IMR-90 (cell line): ENCODE measurements around the gene ADRA1B. TPM values are rescaled to one million over a fixed set of nuclear protein-coding genes. Genes with fewer than 3 reads are reported as not detected.

Experiments
- ATAC-seq: fragments of 200-7000 bp; cut with Tn5 transposase; 2 replicates; pipeline ENCODE4 v1.9.1; 2020; ENCODE audit warnings: low read depth, mild to moderate bottlenecking, moderate library complexity
- BruUV-seq: library from RNA; stranded (reverse); fragments of 400-500 nt; replicated peaks from 2 replicates; lab custom pipeline; 2021; lab: Mats Ljungman, UMichigan
- CTCF ChIA-PET: fragments of 300-600 bp; formaldehyde crosslinking; extraction: SDS; loops from one replicate; lab custom pipeline; 2021; ENCODE audit warnings: antibody characterized with exemption; lab: Yijun Ruan, JAX
- POLR2A ChIA-PET: fragments of 300-600 bp; sonication (Branson Sonifier 250); formaldehyde crosslinking; loops from one replicate; lab custom pipeline; 2022; ENCODE audit warnings: antibody characterized with exemption; ENCODE audit not compliant: unreplicated experiment; lab: Charles Lee
- DNase-seq: peaks from one replicate; pipeline ENCODE4 v3.0.0; 2013
- H2AFZ ChIP-seq: replicated peaks from 2 replicates; pipeline ENCODE3; 2013; ENCODE audit warnings: low read length, mild to moderate bottlenecking; ENCODE audit not compliant: poor library complexity
- H2AK5ac ChIP-seq: 2 replicates; pipeline ENCODE4 v1.6.1; 2013; ENCODE audit warnings: low read depth, low read length, inconsistent platforms
- H2AK9ac ChIP-seq: replicated peaks from 2 replicates; pipeline ENCODE3; 2013; ENCODE audit warnings: mild to moderate bottlenecking, low read depth, low read length, moderate library complexity; ENCODE audit not compliant: poor library complexity
- H2BK120ac ChIP-seq: 2 replicates; pipeline ENCODE4 v1.6.1; 2013; ENCODE audit warnings: low read depth, low read length, inconsistent platforms
- H2BK15ac ChIP-seq: 3 replicates; pipeline ENCODE4 v1.6.1; 2013; ENCODE audit warnings: low read depth, low read length, inconsistent platforms
- H2BK20ac ChIP-seq: 2 replicates; pipeline ENCODE4 v1.6.1; 2013; ENCODE audit warnings: low read depth, mild to moderate bottlenecking, inconsistent platforms, low read length, moderate library complexity
- H2BK5ac ChIP-seq: 2 replicates; pipeline ENCODE4 v1.6.1; 2013; ENCODE audit warnings: mild to moderate bottlenecking, low read depth, low read length, inconsistent platforms; ENCODE audit not compliant: poor library complexity, severe bottlenecking
- H3K14ac ChIP-seq: replicated peaks from 2 replicates; pipeline ENCODE4 v1.6.1; 2013; ENCODE audit warnings: low read depth, low read length, inconsistent platforms
- H3K18ac ChIP-seq: 2 replicates; pipeline ENCODE4 v1.6.1; 2013; ENCODE audit warnings: low read depth, low read length, control low read depth
- H3K23ac ChIP-seq: 2 replicates; pipeline ENCODE4 v1.6.1; 2013; ENCODE audit warnings: low read depth, low read length, inconsistent platforms
- H3K27ac ChIP-seq: 2 replicates; pipeline ENCODE4 v1.5.1; 2013; ENCODE audit warnings: mild to moderate bottlenecking, control low read depth, low read length; ENCODE audit not compliant: insufficient read depth
- H3K27me3 ChIP-seq: 2 replicates; pipeline ENCODE4 v1.6.1; 2013; ENCODE audit warnings: low read length; ENCODE audit not compliant: control insufficient read depth, insufficient read depth
- H3K36me3 ChIP-seq: 2 replicates; pipeline ENCODE4 v1.6.1; 2013; ENCODE audit warnings: low read length, mixed read lengths; ENCODE audit not compliant: control insufficient read depth, insufficient read depth
- H3K4ac ChIP-seq: 2 replicates; pipeline ENCODE4 v1.6.1; 2013; ENCODE audit warnings: low read depth, low read length, inconsistent platforms
- H3K4me1 ChIP-seq: 2 replicates; pipeline ENCODE4 v1.6.1; 2013; ENCODE audit warnings: low read length, mixed read lengths; ENCODE audit not compliant: control insufficient read depth, insufficient read depth
- H3K4me2 ChIP-seq: 2 replicates; pipeline ENCODE4 v1.6.1; 2013; ENCODE audit warnings: low read depth, mild to moderate bottlenecking, control low read depth, low read length, moderate library complexity
- H3K4me3 ChIP-seq: 2 replicates; pipeline ENCODE4 v1.5.1; 2013; ENCODE audit warnings: low read depth, mild to moderate bottlenecking, control low read depth, low read length, moderate library complexity; ENCODE audit not compliant: insufficient read depth
- H3K56ac ChIP-seq: 2 replicates; pipeline ENCODE4 v1.6.1; 2013; ENCODE audit warnings: low read length, inconsistent platforms; ENCODE audit not compliant: insufficient read depth; ENCODE audit errors: extremely low read depth
- H3K79me1 ChIP-seq, 2 experiments: 2 replicates each; pipeline ENCODE4 v1.6.1; 2013; ENCODE audit warnings: low read length in 2 of 2, inconsistent platforms in 1 of 2, low read depth in 1 of 2
- H3K9ac ChIP-seq: 2 replicates; pipeline ENCODE4 v1.6.1; 2013; ENCODE audit warnings: low read depth, low read length, control low read depth
- H3K9me1 ChIP-seq: 2 replicates; pipeline ENCODE4 v1.6.1; 2013; ENCODE audit warnings: low read length, inconsistent platforms; ENCODE audit not compliant: insufficient read depth
- H3K9me3 ChIP-seq: 2 replicates; pipeline ENCODE4 v1.6.1; 2013; ENCODE audit warnings: low read length; ENCODE audit not compliant: control insufficient read depth, insufficient read depth
- H4K20me1 ChIP-seq: 2 replicates; pipeline ENCODE4 v1.6.1; 2013; ENCODE audit warnings: low read length, inconsistent platforms; ENCODE audit not compliant: insufficient read depth
- H4K5ac ChIP-seq: 2 replicates; pipeline ENCODE4 v1.6.1; 2013; ENCODE audit warnings: mild to moderate bottlenecking, low read depth, low read length, control low read depth
- H4K8ac ChIP-seq, 2 experiments: 2 replicates each; pipeline ENCODE4 v1.6.1; 2013; ENCODE audit warnings: low read depth in 2 of 2, low read length in 2 of 2, control low read depth in 1 of 2, inconsistent platforms in 1 of 2
- H4K91ac ChIP-seq: 2 replicates; pipeline ENCODE4 v1.6.1; 2013; ENCODE audit warnings: low read depth, low read length, inconsistent platforms; ENCODE audit not compliant: insufficient read depth
- CHD1 ChIP-seq: IDR thresholded peaks from 2 replicates; pipeline ENCODE4 v1.6.1; 2012; ENCODE audit warnings: low read depth, low read length, improper control_type of control experiment
- CTCF ChIP-seq: conservative IDR thresholded peaks from 2 replicates; pipeline ENCODE4 v1.5.1; 2012; ENCODE audit warnings: mild to moderate bottlenecking, low read depth, low read length, improper control_type of control experiment
- FOS ChIP-seq: fragments of 150-350 bp; IDR thresholded peaks from 2 replicates; pipeline ENCODE4 v1.6.1; 2016; ENCODE audit warnings: low read depth, low read length
- MAFK ChIP-seq: IDR thresholded peaks from 2 replicates; pipeline ENCODE4 v1.6.1; 2012; ENCODE audit warnings: low read depth, low read length, improper control_type of control experiment
- MXI1 ChIP-seq: IDR thresholded peaks from 2 replicates; pipeline ENCODE4 v1.6.1; 2012; ENCODE audit warnings: low read depth, mild to moderate bottlenecking, low read length, moderate library complexity, borderline replicate concordance
- RCOR1 ChIP-seq: IDR thresholded peaks from 2 replicates; pipeline ENCODE4 v1.6.1; 2012; ENCODE audit warnings: mild to moderate bottlenecking, low read length, improper control_type of control experiment; ENCODE audit not compliant: insufficient replicate concordance
- USF2 ChIP-seq: fragments of 150-350 bp; IDR thresholded peaks from 2 replicates; pipeline ENCODE4 v1.6.1; 2017; ENCODE audit warnings: mild to moderate bottlenecking, antibody characterized with exemption, low read length, low read depth
- WGBS, 2 experiments: methylation state at CpG; one replicate each; pipeline versions ENCODE4 v1.1.5 to v1.1.7; 2013; ENCODE audit warnings: missing lambda C conversion rate in 2 of 2; ENCODE audit not compliant: insufficient read length in 1 of 2; ENCODE audit errors: extremely low coverage in 2 of 2; 5-methylcytosine and 5-hydroxymethylcytosine counted together
- dilution Hi-C: fragments of 300-500 bp; cut with HindIII; formaldehyde crosslinking; loops from one replicate; pipeline ENCODE4 v1.14.3; 2018; ENCODE audit warnings: low sequenced_read_pairs; ENCODE audit not compliant: unreplicated experiment
- in situ Hi-C: fragments of 300-500 bp; cut with MboI; formaldehyde crosslinking; loops from 3 replicates; pipeline ENCODE4 v1.14.3; 2019; ENCODE audit warnings: low sequenced_read_pairs, inconsistent platforms, mixed read lengths
- intact Hi-C: fragments of 100-400 bp; cut with micrococcal nuclease; formaldehyde crosslinking; loops from 2 replicates; pipeline ENCODE4 v1.10.0; 2022
- polyA plus RNA-seq, 3 experiments: library from polyadenylated mRNA; depleted of rRNA; stranded (reverse); fragments of >200 nt; gene quantifications; 2 replicates each; pipeline ENCODE4 v1.2.3, GENCODE V29; 2012; ENCODE audit warnings: low replicate concordance in 1 of 3
- total RNA-seq: library from RNA; depleted of rRNA; stranded (reverse); fragments of >200 nt; gene quantifications from 2 replicates; pipeline ENCODE4 v1.2.3, GENCODE V29; 2012

The ADRA1B gene
- total and polyA plus RNA-seq, 2 of the 4 experiments (the other 2 are of a cell fraction), result 0.18 to 1.5 TPM

GRCh38 chr5:159881967-159882366, 34.3 kb upstream of the ADRA1B start:
- Histone ChIP-seq H2AK9ac (no peak overlapping the region), H3K4me2 (no peak overlapping the region), H3K14ac (no peak overlapping the region), H4K8ac (no peak overlapping the region), H3K36me3 (no peaks in the 10 kb centered on the region), H3K9ac (no peak overlapping the region), H4K91ac (no peak overlapping the region), H2BK15ac (no peak overlapping the region), H4K20me1 (no peaks in the 10 kb centered on the region; the same call in 1 of the 2 replicates), H2AFZ (no peak overlapping the region), H3K56ac (no peak overlapping the region), H2BK120ac (no peak overlapping the region), H3K79me1 (no peaks in the 10 kb centered on the region), H2BK5ac (no peak overlapping the region), H2AK5ac (no peak overlapping the region), H3K4me1 (peaks cover 6% of the 10 kb centered on the region), H3K9me1 (no peaks in the 10 kb centered on the region; the same call in 1 of the 2 replicates), H3K23ac (0 out of 2 replicates have a peak overlapping the region, but pooled peaks have one; percentile 31), H4K5ac (no peak overlapping the region), H3K18ac (no peak overlapping the region), H3K9me3 (no peaks in the 10 kb centered on the region), H3K4me3 (no peak overlapping the region), H3K4ac (no peak overlapping the region), H2BK20ac (no peak overlapping the region), H3K27me3 (no peaks in the 10 kb centered on the region), H3K27ac (no peak overlapping the region)
- in situ Hi-C loops, result no loop called here
- DNase-seq (no peak), ATAC-seq (no peak)
- CTCF ChIA-PET, result no interaction called here
- intact Hi-C loops, result no loop called here
- no TSS peak for BruUV-seq
- no CpG with 5 or more reads among the region's 2 CpGs for WGBS, 2 experiments
- TF ChIP-seq CHD1 (no peak), FOS (no peak), RCOR1 (no peak), MXI1 (no peak), CTCF (no peak), MAFK (no peak), USF2 (no peak)
- POLR2A ChIA-PET, result no interaction called here
- dilution Hi-C loops, result no loop called here
